ENCODE data around the gene MYOZ3. TPM values are rescaled to one million over a fixed set of nuclear protein-coding genes. Genes with fewer than 3 reads are reported as not detected.

The MYOZ3 gene
- total and polyA plus RNA-seq, 10 of the 15 experiments (the other 5 are each of a cell fraction or from before 2014, with no cell fraction given), result 0.04 to 1.1 (median 0.10) TPM; not detected in 4

- TF ChIP-seq PRDM15 (CRISPR knock-in tag; IDR thresholded peaks at IDR 0.05) (no peak), SMAD5 (IDR thresholded peaks at IDR 0.05; ENCODE audit: low read depth) (peak; percentile 92), MYB (IDR thresholded peaks at IDR 0.05; ENCODE audit: borderline replicate concordance, low read depth, low read length) (no peak), KAT2A (conservative IDR thresholded peaks at IDR 0.05; ENCODE audit: control insufficient read depth, low read depth, low read length) (no peak), MTA2 (IDR thresholded peaks at IDR 0.05; ENCODE audit: low read depth) (no peak), RELA (IDR thresholded peaks at IDR 0.05; ENCODE audit: borderline replicate concordance, partially characterized antibody) (peak; percentile 72), GATAD2B (conservative IDR thresholded peaks at IDR 0.05; ENCODE audit: low read depth) (peak; percentile 74), TCF7 (IDR thresholded peaks at IDR 0.05; ENCODE audit: borderline replicate concordance) (no peak), USF2 (IDR thresholded peaks at IDR 0.05; ENCODE audit: borderline replicate concordance, low read depth, low read length) (no peak), KLF5 (IDR thresholded peaks at IDR 0.05; ENCODE audit: partially characterized antibody) (peak; percentile 64), EZH2 (IDR thresholded peaks at IDR 0.05; ENCODE audit: borderline replicate concordance, control insufficient read depth, low read depth, low read length) (no peak), ZBTB4 (CRISPR knock-in tag; IDR thresholded peaks at IDR 0.05) (no peak), ZZZ3 (IDR thresholded peaks at IDR 0.05; ENCODE audit: control insufficient read depth, insufficient read length, low read depth) (no peak), YY1 (IDR thresholded peaks at IDR 0.05; ENCODE audit: low read depth, low read length) (peak; percentile 95), NR2C1 (IDR thresholded peaks at IDR 0.05) (0 out of 2 replicates have a peak, but pooled peaks have one; percentile 4), ZNF207 (IDR thresholded peaks at IDR 0.05; ENCODE audit: borderline replicate concordance) (peak; percentile 88; the same call in 1 of the 2 replicates), RFX5 (IDR thresholded peaks at IDR 0.05; ENCODE audit: low read depth, low read length) (no peak), TARDBP (IDR thresholded peaks at IDR 0.05; ENCODE audit: borderline replicate concordance) (peak; percentile 56; the same call in 1 of the 2 replicates), ZNF622 (IDR thresholded peaks at IDR 0.05) (no peak), ZBED1 (IDR thresholded peaks at IDR 0.05; ENCODE audit: borderline replicate concordance) (no peak), PAX8 (IDR thresholded peaks at IDR 0.05) (no peak), CHD4 (IDR thresholded peaks at IDR 0.05) (no peak), POLR2AphosphoS5 (IDR thresholded peaks at IDR 0.05; ENCODE audit: low read length) (peak; percentile 92), SUPT20H (IDR thresholded peaks at IDR 0.05; ENCODE audit: borderline replicate concordance, control insufficient read depth, low read depth, low read length) (no peak)
These were observed 39.7 kb downstream of the MYOZ3 start, which contains the start of gene RBM22 (continued) for GRCh38 chr5:150700594-150701377.
